Stimulated activated CD4-positive, alpha-beta T cell treated with anti-CD3 and anti-CD28 coated beads, TNF-alpha, amount 100 ng/mL, for 4 hours (primary cell): Measurements from ENCODE around the gene ZNF398.
"Not testable (repeated sequence)": the region's sequence is repeated elsewhere in the genome, so short reads cannot be mapped to it uniquely, and the experiment has no call there.

Experiments used
- DNase-seq, 3 experiments: peaks; one replicate each; pipeline ENCODE4 v3.0.0-alpha.2; 2020; ENCODE audit warnings: low read depth in 3 of 3

ZNF398 gene

GRCh38 chr7:149225656-149226055, 78.4 kb downstream of the ZNF398 start:
- DNase-seq, result no peak

DNA sequence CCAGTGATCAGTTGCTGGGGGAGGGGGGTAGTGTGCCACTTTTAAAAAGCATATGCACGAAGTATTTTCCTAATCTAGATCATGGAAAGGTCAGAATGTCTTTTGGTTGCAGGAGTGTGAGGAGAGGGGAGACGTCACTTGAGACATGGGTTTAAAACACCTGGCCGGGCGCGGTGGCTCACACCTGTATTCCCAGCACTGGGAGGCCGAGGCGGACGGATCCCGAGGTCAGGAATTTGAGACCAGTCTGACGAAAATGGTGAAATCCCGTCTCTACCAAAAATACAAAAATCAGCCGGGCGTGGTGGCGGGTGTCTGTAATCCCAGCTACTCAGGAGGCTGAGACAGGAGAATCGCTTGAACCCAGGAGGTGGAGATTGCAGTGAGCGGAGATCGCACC, 79.1 kb downstream of the ZNF398 start:
- DNase-seq, result not testable (repeated sequence)

DNA sequence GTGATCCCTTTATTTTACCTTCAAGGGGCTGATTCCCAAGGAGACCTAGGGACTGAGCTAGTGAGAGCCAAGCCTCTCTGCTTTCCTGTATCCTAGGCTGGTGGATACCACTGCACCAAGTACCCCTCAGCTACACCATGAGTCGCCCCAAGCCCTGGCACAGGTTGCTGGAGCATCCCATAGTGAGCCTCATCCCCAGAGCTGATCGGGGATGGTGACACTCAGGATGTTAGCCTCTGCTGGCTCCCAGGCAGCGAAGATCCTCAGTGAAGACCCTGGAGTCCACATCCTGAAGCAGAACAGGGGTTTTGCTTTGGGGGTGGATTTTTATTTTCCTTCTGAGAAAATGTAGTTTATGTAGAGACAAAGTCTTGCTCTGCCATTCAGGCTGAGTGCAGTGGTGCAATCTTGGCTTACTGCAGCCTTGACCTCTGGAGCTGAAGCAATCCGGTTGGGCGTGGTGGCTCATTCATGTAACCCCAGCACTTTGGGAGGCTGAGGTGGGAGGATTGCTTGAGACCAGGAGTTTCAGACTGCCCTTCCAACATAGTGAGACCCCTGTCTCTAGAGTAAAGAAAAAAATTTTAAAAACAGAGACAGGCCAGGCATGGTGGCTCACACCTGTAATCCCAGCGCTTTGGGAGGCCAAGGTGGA, 79.7 kb downstream of the ZNF398 start:
- no peak for DNase-seq

GRCh38 chr7:149228831-149229471, 81.7 kb downstream of the ZNF398 start:
- DNase-seq, result no peak

GRCh38 chr7:149229526-149229925, 82.3 kb downstream of the ZNF398 start:
- DNase-seq, result no peak

DNA sequence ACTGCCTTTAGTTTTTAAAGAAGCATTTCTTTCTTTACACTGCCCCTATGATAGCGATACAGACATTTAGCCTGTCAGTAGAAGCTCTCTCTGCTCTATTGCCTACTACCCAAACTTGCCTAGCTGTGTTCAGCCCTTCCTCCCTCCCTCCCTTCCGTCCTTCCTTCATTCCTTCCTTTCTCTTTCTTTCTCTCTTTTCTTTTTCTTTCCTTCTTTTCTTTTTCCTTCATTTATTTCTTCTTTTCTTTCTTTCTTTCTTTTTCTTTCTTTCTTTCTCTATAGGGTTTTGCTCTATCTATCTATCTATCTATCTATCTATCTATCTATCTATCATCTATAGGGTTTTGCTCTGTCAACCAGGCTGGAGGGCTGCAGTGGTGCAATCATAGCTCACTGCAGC, 85.1 kb downstream of the ZNF398 start:
- no peak for DNase-seq
